DMS79 (cell line): ENCODE data around the gene PHACTR3.

Experiments used
- DNase-seq: peaks from one replicate; lab custom pipeline; 2025; lab: John Stamatoyannopoulos, UW

Gene PHACTR3

GRCh38 chr20:59735486-59735885 is 131.1 kb downstream of the PHACTR3 start:
- DNase-seq, result no peak

DNA sequence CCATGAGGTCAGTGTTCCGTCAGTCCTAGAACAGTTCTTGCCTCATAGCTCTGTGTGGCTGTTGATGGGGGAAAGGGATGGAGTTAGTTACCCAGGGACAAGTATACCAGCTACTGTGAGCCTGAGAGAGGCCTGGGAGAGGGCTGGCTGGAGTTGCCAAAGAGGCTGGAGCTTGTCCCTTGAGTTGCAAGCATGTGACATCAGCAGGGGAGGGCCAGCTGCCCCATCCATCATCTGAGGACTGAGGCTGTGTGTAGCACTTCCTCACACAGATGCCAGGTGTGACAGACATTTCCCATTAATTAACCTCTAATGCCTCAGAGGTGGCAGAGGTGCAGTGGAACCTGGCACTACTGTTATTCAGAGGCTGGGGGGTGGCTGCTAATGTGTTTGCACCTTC is 131.6 kb downstream of the PHACTR3 start:
- no peak for DNase-seq

GRCh38 chr20:59736366-59736765 is 132.0 kb downstream of the PHACTR3 start:
- no peak for DNase-seq

GRCh38 chr20:59737073-59737666 is 132.8 kb downstream of the PHACTR3 start:
- DNase-seq, result no peak

DNA sequence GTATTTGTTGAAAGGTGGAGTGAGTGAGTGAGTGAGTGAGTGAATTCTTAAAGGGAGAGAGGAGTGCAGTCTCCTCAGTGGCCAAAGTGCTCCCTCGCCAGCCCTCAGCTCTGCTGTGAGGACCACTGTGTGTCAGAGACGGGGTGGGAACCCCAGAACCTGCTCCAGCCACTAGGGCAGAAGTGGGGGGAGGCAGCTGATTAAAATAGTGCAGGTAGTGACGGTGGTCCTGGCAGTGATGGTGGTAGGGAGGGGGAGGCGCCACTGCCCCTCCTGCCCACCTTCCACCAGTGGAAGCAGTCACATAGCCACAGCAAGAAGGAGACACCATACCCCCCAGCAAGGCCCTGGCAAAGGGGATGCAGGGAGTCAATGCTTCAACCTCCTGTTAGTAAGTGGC is 133.5 kb downstream of the PHACTR3 start:
- no peak for DNase-seq

DNA sequence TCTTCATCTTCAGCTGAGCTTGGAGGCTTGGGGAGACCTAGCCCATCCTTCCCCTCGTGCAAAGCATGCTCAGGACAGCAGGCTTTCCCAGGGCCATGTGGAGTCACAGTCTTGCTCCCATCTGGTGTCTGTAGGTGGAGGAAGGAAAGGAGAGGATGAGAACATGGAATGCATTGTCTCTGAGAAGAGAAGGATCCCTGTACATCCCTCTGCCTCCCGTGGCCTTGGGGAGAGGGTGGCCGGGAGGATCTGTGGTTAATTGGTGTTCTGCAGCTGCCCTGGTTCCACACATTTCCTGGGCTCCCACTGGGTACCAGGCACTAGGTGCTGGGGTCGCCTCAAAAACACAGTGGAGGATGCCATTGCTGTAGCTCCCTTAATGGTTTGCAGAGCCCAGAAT is 134.5 kb downstream of the PHACTR3 start:
- no peak for DNase-seq

GRCh38 chr20:59740621-59741020 is 136.3 kb downstream of the PHACTR3 start:
- no peak for DNase-seq

- DNase-seq, result no peak
Measured at GRCh38 chr20:59741073-59741472, 136.7 kb downstream of the PHACTR3 start.

DNA sequence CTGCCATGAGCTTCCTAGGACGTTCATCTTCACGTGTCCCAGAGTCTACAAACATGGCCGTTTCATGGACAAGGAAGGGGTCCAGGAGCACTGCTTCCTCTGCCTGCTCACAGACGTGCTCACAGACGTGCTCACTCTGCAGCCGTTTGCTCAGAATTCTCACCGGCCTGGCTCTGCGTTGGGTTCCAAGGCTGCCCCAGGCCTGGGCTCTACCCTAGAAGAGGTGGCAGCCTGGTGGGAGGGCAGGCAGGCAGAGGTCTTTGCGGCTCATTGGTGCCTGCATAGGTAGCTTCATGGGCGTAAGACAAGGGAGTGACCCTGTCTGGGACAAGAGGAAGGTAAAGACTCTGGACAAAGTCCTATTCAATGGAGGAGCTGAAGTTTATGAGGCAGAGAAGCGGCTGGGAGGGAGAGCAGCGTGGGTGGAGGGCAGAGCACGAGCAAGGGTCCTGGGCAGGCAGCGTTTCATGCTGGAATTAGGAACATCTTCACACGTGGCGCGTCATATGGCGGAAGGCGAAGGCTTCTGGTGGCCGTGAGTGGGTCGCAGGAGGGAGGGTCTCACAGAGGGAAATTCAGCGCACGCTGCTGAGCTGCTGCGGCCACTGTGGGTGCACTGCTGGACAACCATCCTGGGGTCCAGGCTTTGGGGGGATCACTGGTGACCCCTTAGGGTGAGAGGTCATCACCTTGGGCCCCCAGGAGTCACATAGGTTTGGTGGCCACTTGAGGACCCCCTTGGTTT is 138.2 kb downstream of the PHACTR3 start:
- no peak for DNase-seq

DNA sequence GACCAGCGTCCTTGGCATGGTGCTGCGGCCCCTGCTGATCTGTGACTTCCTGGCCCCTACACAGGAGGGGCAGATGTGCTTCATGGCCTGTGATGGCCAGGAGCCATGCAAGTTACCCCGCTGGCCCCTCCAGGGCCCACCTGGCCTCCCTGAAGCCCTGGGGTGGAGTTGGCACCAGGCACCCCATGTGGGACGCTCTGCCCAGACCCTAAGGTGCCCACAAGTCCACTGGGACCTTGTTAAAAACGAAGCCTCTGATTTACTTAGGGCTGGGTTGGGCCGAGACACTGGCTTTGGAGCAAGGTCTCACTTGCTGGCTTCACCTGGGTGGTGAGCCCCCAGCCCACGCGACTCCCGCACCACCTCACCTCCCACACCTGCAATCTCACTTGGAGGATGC is 139.0 kb downstream of the PHACTR3 start:
- no peak for DNase-seq

DNA sequence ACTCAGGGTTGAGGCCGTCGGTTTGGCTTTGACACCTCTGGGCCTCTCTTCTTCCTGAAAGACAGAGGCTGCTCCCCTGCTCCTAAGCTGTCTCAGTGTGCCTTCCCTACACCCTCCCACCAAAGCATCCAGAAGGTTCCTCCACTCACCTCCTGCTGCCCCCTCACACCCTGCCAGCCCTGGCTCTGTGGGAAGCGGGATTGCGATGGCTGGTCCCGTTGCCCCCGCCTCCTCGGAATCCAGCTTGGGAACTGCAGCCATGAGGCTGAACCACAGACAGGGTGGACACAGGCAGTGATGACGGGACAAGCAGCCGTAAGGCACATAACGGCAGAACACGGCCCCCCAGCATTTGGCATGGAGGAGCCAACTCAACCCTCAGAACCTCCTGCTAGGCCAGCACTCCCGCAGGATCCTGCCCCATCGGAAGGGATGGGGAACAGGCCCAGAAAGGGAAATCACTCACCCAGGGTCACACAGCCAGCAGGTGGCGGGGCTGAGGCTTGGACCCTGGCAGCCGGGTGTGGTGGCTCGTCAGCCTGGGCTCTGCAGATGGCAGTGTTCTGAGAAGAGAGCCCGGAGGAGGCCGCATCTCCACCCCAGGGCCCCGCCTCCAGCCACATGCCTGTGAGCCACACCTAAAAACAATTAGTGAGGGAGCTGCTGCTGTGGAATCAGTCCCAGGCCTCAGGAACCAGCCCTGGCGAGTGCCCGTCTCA is 139.6 kb downstream of the PHACTR3 start:
- DNase-seq, result no peak

DNA sequence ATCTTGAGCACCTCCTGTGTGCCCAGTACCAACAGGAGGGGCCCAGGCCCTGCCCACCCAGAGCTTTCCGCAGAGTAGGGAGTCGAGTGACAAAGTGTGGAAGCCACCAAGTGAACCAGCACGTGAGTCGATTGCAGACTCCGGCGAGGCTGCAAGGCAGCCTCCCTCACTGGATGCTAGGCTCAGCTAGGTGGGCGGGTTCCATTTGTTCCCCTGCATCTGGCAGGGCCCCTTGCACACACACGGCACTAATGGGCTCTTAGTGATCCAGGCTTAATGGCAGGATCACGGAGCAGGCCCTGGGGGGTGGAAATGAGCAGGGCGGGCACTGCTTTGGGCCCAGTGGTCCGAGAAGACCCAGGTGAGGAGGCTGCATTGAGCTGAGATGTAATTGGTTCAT is 140.4 kb downstream of the PHACTR3 start:
- no peak for DNase-seq

DNA sequence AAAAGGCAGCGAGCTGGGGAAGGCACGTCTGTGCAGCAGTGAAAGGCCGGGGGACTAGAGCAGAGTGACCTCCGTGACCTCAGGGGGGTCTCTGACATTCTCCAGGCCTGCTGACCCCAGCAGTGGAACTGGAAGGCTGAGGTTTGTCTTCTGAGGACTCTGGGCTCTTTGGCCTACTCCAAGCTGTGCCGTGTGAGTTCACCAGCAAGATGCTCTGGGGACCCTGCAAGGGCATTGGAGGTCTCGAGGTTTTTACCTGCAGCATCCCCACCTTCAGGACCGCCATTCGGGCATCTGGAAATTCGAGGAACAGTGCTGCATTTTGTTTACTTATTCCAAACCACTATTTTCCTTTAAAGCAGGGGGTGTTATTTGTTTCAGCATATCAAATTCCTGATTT is 140.9 kb downstream of the PHACTR3 start:
- DNase-seq, result no peak

- DNase-seq, result no peak
Measured at GRCh38 chr20:59745716-59746115, 141.4 kb downstream of the PHACTR3 start.

DNA sequence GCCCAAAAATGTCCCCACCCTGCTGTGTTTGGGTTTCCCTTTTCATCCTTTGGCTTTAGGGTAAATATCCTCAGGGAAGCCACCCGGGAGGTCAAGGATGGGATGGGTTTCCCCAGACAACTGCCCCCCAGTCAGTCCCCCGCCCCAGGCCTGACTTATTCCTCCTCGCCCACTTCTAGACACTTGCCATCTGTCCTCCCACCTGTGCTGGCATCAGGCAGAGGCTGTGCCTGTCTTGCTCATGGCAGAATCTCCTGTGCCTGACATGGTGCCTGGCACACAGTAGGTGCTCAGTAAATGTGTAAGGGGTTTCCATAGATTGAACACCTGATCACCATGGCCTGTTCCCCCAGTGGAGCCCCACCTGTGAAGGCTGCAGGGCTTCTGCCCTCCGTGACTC is 141.8 kb downstream of the PHACTR3 start:
- no peak for DNase-seq

- no peak for DNase-seq
Measured at GRCh38 chr20:59747671-59748515, 143.6 kb downstream of the PHACTR3 start.

- no peak for DNase-seq
Measured at GRCh38 chr20:59748619-59749191, 144.4 kb downstream of the PHACTR3 start.

DNA sequence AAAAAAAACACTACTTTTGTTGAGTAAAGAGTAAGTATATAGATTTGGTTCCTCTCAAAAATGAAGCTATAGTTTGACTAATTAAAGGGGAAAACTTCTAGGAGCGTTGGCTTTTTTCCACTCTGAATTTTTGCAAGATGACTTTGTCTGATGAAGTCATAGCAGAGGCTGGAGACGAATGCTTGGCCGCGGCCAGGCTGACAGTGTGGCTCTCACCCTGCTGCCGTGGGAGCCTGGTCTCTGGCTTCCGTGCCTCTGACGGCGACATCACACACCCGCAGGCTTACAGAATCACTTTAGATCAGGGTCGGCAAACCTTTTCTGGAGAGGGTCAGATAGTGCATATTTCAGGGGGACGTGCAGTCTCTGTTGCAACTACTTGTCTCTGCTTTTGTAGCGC is 145.0 kb downstream of the PHACTR3 start:
- DNase-seq, result no peak

DNA sequence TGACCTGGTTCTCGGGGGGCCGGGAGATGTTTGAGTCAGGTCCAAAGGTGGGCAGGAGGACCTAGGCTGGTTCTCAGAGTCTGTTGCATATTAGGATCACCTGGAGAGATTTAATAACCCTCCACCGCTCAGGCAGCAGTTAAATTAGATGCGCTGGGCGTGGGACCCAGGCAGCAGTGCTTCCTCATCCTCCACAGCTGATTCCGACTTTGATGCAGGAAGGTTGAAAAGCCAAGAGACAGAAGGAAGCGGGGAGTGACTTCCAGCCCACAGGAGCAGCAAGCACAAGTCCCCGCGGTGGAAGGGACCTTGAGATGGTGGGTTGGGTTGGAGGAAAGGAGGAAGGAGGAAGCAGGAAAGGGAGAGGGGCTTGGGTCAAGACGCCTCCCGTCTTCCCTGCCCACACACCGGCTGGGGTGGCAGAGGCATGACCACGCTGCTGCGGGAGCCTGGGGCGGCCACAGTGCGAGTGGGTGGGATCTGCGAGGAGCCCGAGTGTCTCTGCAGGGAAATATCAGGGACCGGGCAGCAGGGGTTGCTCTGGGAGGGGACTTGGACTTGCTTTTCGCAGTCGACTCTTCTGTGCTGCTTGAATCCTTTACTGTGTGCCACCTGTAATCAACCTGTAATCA is 146.0 kb downstream of the PHACTR3 start:
- no peak for DNase-seq

DNA sequence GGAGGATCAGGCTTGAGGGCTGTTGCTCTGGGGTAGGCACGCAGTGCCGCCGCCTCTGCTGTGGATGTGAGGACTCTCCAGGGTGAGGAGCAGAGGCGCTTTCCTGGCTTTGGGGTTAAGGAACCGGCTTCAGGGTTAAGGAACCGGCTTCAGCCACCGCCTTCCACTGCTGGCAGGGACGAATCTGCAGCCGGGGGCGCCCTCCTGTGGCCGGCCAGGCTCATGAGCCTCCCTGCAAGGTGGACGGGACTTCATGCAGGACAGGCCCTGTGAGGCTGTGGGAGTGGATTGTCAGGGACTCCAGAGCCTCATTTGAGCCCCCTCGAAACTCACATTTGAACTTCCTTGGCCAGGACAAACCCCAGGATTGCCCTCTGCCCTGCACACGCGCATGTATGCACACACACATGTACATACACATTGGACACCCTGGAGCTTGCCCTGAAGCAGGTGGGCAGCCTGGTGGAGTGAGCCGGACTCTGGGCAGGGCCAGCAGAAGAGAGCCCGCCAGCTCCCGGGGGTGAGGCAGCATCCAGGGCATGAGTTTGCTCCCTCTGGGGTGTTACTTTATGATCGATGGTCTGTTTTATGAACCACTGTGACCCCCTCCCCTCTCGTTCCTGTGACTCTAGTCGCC is 146.9 kb downstream of the PHACTR3 start:
- DNase-seq, result peak; percentile 14

DNA sequence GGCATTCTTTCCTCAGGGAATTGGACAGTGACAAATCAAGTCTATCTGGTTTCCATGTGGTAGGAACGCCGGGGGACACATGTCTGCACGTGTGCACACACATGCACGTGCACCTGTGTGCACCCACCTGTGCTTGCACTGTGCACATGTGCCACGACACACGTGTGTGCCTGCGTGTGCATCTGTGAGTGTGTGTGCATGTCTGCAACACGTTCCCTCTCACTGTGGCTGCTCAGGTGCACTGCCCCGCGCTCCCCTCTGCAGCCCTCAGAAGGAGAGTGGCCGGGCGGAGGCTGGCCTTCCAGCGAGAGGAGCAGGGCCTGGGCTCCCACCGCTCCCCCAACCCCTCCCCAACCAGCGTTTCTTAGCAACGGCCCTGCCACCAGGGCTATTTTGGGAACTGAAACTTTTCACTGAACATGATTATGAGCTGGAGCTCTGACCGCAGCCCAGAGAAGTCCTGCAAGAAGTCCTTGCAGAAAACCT is 147.8 kb downstream of the PHACTR3 start:
- DNase-seq, result no peak
